NCI-H524 treated with DMSO at 0.1 percent for 48 hours (cell line): ENCODE data around the gene JOSD2.

Experiments used
- DNase-seq: peaks from one replicate; lab custom pipeline; 2025; lab: John Stamatoyannopoulos, UW

JOSD2 gene

DNA sequence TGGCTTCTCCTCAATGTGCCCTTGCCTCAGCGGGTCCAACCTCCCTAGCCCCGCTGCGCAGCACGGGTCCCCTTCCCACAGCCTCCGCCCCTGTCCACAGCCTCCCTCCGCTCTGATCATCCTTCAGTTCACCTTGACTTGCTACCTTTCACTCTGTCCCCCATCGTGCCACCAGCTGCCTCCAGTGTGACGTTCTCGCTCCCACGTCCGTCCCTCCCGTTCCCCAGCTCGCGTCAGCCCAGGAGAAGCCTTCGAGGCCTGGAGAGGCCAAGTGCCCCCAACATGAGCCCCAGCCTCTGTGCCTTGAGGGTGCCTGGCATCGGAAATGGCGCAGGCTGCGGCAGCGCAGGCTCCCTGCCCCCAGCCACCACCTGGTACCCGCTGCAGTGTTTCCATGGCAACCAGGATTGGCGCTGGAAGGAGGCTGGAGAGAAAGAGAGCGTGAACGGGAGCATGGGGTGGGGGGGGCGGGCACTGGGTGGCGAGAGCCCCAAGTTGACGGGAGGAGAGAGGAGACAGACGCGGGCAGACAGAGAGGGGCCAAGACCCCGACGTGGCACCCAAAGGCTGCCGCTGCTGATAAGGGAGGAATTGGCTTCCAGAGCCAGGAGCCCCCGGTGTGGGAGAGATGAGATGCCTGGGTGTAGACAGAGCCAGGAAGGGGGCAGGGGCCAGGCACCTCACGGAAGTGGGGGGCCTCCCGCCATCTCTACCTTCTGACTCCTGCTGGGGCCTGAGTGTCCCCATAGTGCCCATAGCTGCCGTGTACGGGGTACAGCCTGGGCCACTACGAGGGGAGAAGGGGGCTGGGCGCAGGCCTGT lies 3.6 kb upstream of the JOSD2 start:
- DNase-seq: peak; percentile 58

DNA sequence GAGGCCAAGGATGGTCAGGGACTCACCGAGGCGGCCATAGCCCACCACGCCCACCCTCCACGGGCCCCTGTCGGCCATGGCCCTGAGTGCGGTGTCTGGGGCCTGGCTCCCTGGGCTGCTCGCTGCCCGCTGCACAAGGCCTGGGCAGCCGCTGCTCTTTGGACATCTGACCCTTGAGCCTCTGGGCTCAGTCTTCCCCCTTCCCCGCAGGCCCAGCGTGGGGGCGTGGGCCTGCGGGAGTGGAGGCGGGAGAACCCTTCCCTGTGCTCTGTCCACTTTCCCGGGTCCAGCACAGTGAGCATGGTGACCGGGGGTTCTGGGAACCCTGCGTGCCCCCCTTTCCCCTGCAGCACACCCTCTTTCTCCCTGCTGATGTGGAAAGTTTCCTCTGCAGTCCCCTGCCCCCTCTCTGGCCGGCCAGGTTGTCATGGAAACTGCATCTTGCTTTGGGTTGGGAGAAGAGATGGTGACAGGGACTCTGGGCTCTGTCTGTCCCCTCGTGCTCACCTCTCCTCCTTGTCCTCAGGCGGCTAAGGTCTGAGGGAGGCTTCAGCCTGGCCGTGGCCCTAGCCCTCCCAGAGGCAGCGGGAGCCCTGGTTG lies 2.9 kb upstream of the JOSD2 start, which contains the start of gene ASPDH:
Gene ASPDH, minus strand, starts transcription at position 168 of the 600 bp plus-strand sequence. Its CDS starts 90 bp downstream, at position 78.
- DNase-seq: no peak

GRCh38 chr19:50512999-50513745 lies 2.2 kb upstream of the JOSD2 start:
- no peak for DNase-seq

- DNase-seq: no peak
Measured at GRCh38 chr19:50512112-50512998, 1.4 kb upstream of the JOSD2 start.

DNA sequence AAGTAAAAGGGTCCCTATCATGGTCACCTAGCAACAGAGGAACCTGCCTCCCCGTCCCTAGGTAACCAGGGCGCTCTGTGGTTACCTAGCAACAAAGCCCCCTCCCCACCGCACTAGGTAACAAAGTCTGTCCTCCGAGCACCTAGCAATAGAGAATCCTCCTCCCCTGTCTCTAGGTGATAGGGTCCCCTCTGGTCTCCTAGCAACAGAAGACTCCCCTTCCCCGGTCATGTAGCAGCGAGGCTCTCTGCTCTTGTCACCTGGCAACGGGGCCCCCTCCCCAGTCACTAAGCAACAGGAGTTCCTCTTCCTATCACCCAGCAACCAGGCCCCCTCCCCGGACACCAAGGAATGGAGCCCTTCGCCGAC lies 307 bp downstream of the JOSD2 start:
- DNase-seq: peak; percentile 47

DNA sequence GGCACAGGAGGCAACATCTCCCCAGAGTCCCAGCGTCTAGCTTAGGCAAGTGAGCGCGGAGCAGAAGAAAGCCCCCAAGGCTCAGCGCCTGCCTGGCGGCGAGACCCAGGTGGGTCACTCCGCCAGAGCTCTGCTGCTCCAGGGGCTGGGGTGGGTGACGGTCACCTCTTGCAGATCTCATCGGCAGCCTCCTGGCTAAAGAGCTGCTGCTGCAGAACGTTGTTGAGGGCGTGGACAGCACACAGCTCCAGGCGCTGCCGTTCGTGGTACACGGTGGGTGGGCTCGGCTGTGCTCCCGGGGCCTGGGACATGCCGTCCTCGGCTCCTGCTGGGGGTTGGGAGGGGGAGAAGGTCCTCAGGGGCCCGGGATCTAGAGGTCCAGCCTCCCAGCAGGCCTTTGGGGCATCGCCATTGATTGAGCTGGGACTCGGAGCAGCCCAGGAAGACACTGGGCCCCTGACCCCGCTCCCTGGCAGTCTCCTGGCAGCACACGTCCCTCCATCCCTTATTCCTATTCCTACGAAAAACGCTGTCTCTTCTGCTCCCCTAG lies 795 bp downstream of the JOSD2 start:
- no peak for DNase-seq

DNA sequence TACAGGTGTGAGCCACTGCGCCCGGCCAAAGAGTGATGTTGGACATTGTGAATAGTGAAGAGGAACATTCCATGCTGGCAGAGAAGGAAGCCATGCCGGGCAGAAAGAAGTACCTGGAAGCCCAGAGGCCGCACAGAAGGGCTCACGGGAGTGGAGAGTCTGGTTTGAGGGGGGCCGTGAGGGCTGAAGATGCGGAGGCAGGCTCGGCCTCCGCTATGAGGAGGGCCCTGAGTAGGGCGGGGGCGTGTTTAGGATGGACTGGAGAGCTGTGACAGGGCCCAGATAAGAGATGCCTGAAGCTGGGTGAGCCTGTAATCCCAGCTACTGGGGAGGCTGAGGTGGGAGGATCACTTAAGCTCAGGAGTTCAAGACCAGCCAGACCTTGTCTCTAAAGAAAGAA lies 1.6 kb downstream of the JOSD2 start:
- DNase-seq: no peak

DNA sequence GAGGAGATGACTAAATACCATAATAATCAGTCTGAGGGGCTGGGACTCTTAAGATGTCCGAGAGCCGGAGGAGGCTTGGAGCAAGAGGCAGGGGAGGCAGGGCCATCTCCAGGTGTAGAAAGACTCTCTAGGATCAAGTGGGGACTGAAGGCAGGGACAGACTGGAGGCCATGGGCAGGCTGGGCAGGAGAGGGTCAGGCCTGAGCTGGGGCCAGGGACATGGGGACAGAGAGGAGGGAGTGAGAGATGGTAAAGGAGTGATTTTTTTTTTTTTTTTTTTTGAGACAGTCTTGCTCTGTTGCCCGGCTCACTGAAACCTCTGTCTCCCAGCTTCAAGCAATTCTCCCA lies 2.2 kb downstream of the JOSD2 start:
- no peak for DNase-seq

DNA sequence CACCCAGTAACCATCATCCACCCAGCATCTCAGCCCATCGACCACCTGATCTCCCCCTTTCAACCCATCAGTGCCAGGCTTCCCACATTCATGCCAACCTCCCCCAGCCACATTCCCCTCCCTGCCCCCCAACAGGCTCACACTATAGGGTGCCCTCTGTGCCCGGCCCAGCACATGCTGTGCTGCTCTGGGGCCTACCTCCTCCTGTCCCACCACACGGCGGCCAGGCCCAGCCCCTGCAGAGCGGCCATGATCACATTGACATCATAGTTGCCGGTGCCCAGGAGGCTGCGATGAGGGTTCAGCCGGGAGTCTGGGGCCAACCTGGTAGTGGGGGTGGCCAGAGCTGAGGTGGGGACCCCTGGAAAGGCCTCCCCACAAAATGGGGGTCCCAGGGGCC lies 3.6 kb downstream of the JOSD2 start:
- DNase-seq: no peak

GRCh38 chr19:50506700-50507099 lies 4.3 kb downstream of the JOSD2 start:
- no peak for DNase-seq

GRCh38 chr19:50505856-50506611 lies 5.0 kb downstream of the JOSD2 start:
- DNase-seq: no peak

DNA sequence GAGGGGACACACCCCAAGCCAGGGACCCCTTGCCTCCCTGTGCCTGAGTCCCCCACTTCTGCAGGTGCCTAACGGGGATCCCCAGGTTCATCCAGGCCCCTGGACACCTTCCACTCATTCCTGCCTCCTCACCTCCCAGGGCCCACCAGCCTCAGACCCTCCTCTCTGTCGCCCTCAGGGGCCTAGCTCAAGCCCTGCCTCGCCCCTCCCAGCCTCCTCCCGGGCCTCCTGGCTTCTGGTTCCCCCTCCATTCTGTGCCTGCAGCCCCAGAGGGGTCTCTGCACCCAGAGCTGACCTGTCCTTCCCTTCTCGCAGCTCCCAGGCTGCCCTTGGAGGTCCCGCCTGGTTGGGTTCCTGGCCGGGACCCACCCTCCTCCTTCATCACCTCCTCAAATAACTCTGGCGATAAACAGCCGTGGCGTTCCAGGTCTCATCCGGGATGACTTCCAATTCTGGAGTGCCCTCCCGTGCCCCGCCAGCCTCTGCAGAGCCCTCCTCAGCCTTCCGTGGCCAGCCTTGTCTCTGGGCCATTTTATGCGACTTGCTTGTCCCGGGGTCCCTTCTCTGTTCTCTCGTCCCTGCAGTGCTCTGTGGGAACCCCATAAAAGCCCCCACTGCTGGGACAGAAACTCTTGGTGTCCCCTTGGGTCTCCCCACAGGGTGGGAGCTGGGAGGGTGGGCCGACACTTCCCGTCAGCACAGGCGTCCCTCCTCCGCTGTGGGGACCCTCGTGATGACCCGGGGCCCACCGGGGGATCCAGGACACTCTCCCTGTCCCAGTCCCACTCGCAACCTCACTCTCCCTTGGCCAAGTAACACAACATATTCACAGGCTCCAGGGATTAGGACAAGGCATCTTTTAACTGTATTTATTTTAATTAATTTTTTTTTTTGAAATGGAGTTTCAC lies 9.2 kb downstream of the JOSD2 start:
- DNase-seq: no peak

DNA sequence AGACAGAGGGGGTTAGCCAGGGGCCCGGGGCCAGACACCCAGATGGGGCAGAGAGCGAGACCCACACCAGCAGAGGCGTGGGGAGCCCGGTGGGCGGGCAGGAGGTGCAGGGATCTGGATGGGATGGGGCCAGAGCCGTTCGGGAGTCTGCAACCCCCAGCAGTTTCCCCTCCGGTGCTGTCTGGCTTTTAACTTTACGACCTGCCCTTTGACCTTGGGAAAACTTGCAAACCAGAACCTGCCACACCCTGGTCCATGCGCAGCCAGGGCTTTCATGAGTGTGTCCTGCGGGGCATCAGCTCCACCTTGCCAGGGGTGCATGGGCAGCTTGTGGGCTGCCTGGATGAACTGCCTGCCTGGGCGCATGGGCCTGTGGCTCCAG lies 9.8 kb downstream of the JOSD2 start:
- no peak for DNase-seq

DNA sequence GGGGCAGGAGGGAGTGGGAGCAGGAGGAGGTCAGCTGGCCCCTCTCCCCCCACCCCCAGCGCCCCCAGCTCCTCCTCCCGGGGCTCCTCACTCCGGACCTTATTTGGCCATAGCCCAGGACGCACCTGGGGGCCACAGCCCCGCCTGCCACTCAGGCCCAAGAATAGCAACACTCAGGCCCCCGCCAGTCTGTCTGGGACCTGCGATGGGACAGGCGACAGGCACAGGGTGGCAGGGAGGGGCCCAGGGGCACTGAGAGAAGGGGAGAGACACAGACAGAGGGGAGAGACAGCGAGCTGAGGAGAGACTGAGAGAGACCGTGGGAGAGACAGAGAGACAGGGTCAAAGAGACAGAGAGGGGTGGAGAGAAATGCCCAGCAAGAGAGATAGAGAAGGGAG lies 10.2 kb downstream of the JOSD2 start:
- no peak for DNase-seq

- DNase-seq: no peak
Measured at GRCh38 chr19:50500060-50500752, 10.8 kb downstream of the JOSD2 start.

GRCh38 chr19:50498219-50499056 lies 12.6 kb downstream of the JOSD2 start:
- no peak for DNase-seq

DNA sequence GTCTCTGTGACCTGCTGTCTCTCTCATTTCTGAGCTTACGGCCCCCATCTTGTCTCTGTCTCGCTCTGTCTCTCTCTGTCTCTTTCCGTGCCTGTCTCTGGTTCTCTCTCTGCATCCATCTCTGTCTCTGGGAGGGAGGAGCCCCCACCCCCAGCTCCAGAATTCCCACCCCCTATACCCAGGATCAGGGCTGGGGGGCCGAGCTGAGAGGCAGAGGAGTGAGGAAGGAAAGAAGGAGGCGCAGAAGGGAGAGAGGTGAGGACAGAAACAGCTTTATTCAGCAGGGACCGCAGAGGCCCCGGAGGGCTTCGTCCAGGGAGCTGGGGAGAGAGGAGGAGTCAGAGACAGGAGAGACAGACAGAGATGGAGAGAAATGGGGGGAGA lies 14.0 kb downstream of the JOSD2 start:
- DNase-seq: no peak

GRCh38 chr19:50496189-50497021 lies 14.6 kb downstream of the JOSD2 start:
- no peak for DNase-seq
